Measurements from ENCODE around the gene TBCEL. TPM values are rescaled to one million over a fixed set of nuclear protein-coding genes. Genes with fewer than 3 reads are reported as not detected.

The TBCEL gene
- total RNA-seq, 1 donor from 2014 or later: 17.9 TPM

GRCh38 chr11:121109471-121109870 lies 85.6 kb downstream of the TBCEL start:
- ChIA-PET CTCF (no interaction called here), POLR2A (no interaction called here)
- no peak overlapping the region for H3K27ac Mint-ChIP-seq
- ATAC-seq (ENCODE audit: low read depth): no peak
- TF ChIP-seq, protein P1, sequence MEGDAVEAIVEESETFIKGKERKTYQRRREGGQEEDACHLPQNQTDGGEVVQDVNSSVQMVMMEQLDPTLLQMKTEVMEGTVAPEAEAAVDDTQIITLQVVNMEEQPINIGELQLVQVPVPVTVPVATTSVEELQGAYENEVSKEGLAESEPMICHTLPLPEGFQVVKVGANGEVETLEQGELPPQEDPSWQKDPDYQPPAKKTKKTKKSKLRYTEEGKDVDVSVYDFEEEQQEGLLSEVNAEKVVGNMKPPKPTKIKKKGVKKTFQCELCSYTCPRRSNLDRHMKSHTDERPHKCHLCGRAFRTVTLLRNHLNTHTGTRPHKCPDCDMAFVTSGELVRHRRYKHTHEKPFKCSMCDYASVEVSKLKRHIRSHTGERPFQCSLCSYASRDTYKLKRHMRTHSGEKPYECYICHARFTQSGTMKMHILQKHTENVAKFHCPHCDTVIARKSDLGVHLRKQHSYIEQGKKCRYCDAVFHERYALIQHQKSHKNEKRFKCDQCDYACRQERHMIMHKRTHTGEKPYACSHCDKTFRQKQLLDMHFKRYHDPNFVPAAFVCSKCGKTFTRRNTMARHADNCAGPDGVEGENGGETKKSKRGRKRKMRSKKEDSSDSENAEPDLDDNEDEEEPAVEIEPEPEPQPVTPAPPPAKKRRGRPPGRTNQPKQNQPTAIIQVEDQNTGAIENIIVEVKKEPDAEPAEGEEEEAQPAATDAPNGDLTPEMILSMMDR (IDR thresholded peaks at IDR 0.05): no peak
- H3K36me3 Mint-ChIP-seq (ENCODE audit: low read depth): no peaks in the 10 kb centered on the region
- DNase-seq: no peak
- intact Hi-C loops (cut with micrococcal nuclease): no loop called here
- peaks cover 17% of the 10 kb centered on the region for H3K27me3 Mint-ChIP-seq
- no peaks in the 10 kb centered on the region for H3K4me1 Mint-ChIP-seq
- H3K9me3 Mint-ChIP-seq: no peaks in the 10 kb centered on the region
- H3K4me3 Mint-ChIP-seq: no peak overlapping the region

DNA sequence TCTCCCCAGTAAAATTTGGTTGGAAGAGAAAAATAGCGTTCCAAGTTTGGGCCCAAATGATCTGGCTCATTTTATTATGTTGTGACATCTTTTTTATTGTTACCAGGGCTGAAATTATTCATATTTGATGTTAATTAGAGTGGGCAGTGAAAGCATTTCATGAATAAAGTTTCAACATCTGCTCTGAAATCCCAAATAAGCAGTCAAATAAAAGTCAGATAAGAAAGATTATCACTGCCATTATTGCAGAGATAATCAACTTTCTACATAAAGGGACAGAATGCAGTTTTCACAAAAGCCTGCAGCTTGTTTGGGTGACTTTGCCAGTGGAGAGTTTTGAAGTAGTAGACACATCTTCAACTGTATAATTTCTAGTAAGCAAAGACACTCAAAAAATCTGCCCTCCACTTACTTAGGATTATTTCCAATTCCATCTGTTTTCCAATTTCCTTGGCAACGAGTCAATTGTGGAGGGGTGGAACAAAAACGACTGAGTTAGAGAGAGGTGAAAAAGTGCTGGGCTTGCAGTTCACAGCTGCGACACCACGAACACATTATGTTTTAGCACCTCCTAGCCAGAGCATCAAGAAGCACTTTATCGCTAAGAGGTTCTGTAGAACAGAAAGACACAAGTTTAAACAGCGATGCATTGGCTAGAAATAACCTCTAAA lies 86.1 kb downstream of the TBCEL start:
- H3K4me1 Mint-ChIP-seq: no peaks in the 10 kb centered on the region
- intact Hi-C loops (cut with micrococcal nuclease): no loop called here
- DNase-seq (no peak), ATAC-seq (ENCODE audit: low read depth) (no peak)
- no peak overlapping the region for H3K4me3 Mint-ChIP-seq
- POLR2A ChIA-PET: no interaction called here
- H3K36me3 Mint-ChIP-seq (ENCODE audit: low read depth): no peaks in the 10 kb centered on the region
- H3K9me3 Mint-ChIP-seq: no peaks in the 10 kb centered on the region
- no peak overlapping the region for H3K27ac Mint-ChIP-seq
- TF ChIP-seq, protein P1 (IDR thresholded peaks at IDR 0.05): no peak
- CTCF ChIA-PET: interaction anchor here (1.0 kb wide), 1 partner anchor 874 kb away, joined by 3 read pairs; no protein-coding TSS in a partner anchor
- peaks cover 17% of the 10 kb centered on the region for H3K27me3 Mint-ChIP-seq

GRCh38 chr11:121110871-121111724 lies 87.2 kb downstream of the TBCEL start:
- no peak overlapping the region for H3K4me3 Mint-ChIP-seq
- intact Hi-C loops (cut with micrococcal nuclease): no loop called here
- DNase-seq (no peak), ATAC-seq (ENCODE audit: low read depth) (no peak)
- H3K9me3 Mint-ChIP-seq: no peaks in the 10 kb centered on the region
- H3K4me1 Mint-ChIP-seq: no peaks in the 10 kb centered on the region
- TF ChIP-seq, protein P1 (IDR thresholded peaks at IDR 0.05): no peak
- H3K27me3 Mint-ChIP-seq: peaks cover 17% of the 10 kb centered on the region
- H3K27ac Mint-ChIP-seq: no peak overlapping the region
- no peaks in the 10 kb centered on the region for H3K36me3 Mint-ChIP-seq (ENCODE audit: low read depth)
- POLR2A ChIA-PET: no interaction called here
- CTCF ChIA-PET: interaction anchor here (1.0 to 1.8 kb wide), 2 partner anchors 11 to 875 kb away, joined by 3 to 6 read pairs; partner anchors contain the start of gene TECTA

DNA sequence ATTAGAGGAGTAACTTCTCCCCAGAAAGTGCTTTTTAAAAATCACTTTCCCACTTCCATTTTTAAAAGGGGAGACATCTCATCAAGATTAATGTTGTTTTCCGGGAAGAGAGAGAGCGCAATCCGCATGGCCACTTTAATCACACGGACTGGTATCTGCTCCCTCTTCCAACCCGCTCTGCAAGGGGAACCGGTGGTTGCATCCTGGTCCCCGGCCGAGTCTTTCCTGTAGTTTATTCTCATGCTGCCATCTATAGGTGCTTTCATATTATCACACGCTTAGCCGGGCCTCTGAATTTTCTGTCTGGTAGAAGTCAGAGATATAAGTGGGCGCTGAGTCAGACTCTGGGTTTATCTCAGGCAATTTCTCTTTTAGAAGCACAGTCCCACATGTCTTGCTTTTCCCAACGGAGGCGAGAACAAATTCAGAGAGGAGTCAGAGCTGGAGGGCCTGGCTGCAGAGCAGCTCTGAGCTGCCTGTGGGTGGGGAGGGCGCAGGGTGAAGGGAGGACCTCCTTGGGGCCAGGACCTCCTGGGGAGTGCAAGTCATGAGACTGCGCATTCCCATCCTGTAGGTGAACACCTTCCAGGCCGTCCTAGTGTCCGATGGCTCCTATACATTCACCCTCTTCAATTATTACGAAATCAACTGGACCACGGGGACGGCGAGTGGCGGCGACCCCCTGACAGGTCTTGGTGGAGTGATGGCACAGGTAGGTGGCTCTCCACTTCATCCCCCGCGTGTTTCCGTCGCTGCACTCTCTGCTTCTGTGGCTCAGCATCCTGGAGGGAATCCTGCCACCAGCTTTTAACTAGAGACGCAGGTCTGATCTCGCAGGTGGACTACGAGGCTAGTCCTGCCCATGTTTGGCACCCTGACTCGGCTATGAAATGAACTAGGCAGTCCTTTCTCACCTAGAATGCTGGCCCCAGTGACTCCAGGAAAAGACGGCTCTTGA lies 88.9 kb downstream of the TBCEL start:
- no peaks in the 10 kb centered on the region for H3K36me3 Mint-ChIP-seq (ENCODE audit: low read depth)
- ChIA-PET CTCF (interaction anchor here (1.8 kb wide), 1 partner anchor 12 kb away, joined by 6 read pairs; the partner anchor contains the start of gene TECTA), POLR2A (no interaction called here)
- no peak overlapping the region for H3K27ac Mint-ChIP-seq
- no peaks in the 10 kb centered on the region for H3K4me1 Mint-ChIP-seq
- TF ChIP-seq, protein P1 (IDR thresholded peaks at IDR 0.05): no peak
- H3K27me3 Mint-ChIP-seq: peaks cover 15% of the 10 kb centered on the region
- ATAC-seq (ENCODE audit: low read depth) (no peak), DNase-seq (no peak)
- H3K9me3 Mint-ChIP-seq: no peaks in the 10 kb centered on the region
- no peak overlapping the region for H3K4me3 Mint-ChIP-seq
- intact Hi-C loops (cut with micrococcal nuclease): no loop called here
